ENCODE data around the gene LGR4. TPM values are rescaled to one million over a fixed set of nuclear protein-coding genes. Genes with fewer than 3 reads are reported as not detected.
A peak's percentile ranks its signal among the peaks of the same experiment; 100 is the strongest.

Gene LGR4
- total and polyA plus RNA-seq, 2 of the 13 experiments (the other 11 are each of a cell fraction or from before 2014, with no cell fraction given), result 42.1 to 68.7 TPM

DNA sequence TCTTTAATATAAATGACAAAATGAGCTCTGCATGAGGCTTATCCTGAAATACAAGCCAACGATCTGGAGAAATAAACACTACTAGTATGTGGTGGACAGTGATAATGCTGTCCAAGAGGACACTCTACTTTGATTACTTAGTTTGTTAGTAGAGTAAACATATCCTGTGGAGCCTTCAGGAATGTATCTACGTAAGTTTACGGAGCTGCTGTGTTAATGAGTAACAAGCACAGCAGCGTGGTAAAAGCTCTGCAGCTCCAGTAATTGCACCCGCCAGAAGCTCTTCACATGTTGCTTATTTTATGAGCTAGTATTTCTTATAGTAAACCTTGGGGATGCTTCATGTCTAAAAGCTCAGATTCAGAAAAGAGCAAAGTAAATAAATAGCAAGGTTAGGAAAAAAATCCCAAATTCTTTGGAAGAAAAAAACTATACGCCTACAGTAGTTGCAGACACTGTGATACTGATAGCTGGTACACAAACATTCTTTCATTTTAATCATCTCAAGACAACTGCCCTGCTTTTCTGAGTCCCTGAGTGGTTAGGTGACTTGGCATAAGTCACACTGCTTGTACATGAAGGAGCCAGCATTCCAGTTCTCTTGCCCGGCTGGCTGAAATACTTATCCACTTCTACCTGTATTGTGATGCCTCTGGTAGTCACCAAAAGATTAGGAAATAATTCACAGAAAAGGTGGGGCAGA is 76.9 kb downstream of the LGR4 start (continued):
- TF ChIP-seq, protein P1, sequence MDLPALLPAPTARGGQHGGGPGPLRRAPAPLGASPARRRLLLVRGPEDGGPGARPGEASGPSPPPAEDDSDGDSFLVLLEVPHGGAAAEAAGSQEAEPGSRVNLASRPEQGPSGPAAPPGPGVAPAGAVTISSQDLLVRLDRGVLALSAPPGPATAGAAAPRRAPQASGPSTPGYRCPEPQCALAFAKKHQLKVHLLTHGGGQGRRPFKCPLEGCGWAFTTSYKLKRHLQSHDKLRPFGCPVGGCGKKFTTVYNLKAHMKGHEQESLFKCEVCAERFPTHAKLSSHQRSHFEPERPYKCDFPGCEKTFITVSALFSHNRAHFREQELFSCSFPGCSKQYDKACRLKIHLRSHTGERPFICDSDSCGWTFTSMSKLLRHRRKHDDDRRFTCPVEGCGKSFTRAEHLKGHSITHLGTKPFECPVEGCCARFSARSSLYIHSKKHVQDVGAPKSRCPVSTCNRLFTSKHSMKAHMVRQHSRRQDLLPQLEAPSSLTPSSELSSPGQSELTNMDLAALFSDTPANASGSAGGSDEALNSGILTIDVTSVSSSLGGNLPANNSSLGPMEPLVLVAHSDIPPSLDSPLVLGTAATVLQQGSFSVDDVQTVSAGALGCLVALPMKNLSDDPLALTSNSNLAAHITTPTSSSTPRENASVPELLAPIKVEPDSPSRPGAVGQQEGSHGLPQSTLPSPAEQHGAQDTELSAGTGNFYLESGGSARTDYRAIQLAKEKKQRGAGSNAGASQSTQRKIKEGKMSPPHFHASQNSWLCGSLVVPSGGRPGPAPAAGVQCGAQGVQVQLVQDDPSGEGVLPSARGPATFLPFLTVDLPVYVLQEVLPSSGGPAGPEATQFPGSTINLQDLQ (CRISPR knock-in tag; IDR thresholded peaks at IDR 0.05), result no peak
- TF ChIP-seq NFKBIZ (CRISPR knock-in tag; IDR thresholded peaks at IDR 0.05) (no peak), ZNF737 (CRISPR knock-in tag; IDR thresholded peaks at IDR 0.05; ENCODE audit: borderline replicate concordance) (no peak), ZNF83 (CRISPR knock-in tag; IDR thresholded peaks at IDR 0.05; ENCODE audit: borderline replicate concordance) (no peak), POLR2AphosphoS2 (IDR thresholded peaks at IDR 0.05; ENCODE audit: low read depth, low read length) (no peak), MEF2D (CRISPR knock-in tag; IDR thresholded peaks at IDR 0.05) (peak; percentile 21; the same call in 1 of the 2 replicates), ARNT (IDR thresholded peaks at IDR 0.05) (no peak), CHCHD3 (CRISPR knock-in tag; IDR thresholded peaks at IDR 0.05) (no peak), CENPX (CRISPR knock-in tag; IDR thresholded peaks at IDR 0.05) (no peak), SRF (IDR thresholded peaks at IDR 0.05; ENCODE audit: low read depth, low read length) (no peak), SCMH1 (CRISPR knock-in tag; IDR thresholded peaks at IDR 0.05; ENCODE audit: borderline replicate concordance) (no peak), MEIS1 (CRISPR knock-in tag; IDR thresholded peaks at IDR 0.05; ENCODE audit: borderline replicate concordance) (no peak), MBD4 (IDR thresholded peaks at IDR 0.05; ENCODE audit: borderline replicate concordance, low read length) (0 out of 2 replicates have a peak, but pooled peaks have one; percentile 38), TOE1 (CRISPR knock-in tag; IDR thresholded peaks at IDR 0.05) (no peak), CEBPG (CRISPR knock-in tag; IDR thresholded peaks at IDR 0.05) (peak; percentile 57), ZNF713 (CRISPR knock-in tag; IDR thresholded peaks at IDR 0.05) (no peak)
- TF ChIP-seq, protein P2, sequence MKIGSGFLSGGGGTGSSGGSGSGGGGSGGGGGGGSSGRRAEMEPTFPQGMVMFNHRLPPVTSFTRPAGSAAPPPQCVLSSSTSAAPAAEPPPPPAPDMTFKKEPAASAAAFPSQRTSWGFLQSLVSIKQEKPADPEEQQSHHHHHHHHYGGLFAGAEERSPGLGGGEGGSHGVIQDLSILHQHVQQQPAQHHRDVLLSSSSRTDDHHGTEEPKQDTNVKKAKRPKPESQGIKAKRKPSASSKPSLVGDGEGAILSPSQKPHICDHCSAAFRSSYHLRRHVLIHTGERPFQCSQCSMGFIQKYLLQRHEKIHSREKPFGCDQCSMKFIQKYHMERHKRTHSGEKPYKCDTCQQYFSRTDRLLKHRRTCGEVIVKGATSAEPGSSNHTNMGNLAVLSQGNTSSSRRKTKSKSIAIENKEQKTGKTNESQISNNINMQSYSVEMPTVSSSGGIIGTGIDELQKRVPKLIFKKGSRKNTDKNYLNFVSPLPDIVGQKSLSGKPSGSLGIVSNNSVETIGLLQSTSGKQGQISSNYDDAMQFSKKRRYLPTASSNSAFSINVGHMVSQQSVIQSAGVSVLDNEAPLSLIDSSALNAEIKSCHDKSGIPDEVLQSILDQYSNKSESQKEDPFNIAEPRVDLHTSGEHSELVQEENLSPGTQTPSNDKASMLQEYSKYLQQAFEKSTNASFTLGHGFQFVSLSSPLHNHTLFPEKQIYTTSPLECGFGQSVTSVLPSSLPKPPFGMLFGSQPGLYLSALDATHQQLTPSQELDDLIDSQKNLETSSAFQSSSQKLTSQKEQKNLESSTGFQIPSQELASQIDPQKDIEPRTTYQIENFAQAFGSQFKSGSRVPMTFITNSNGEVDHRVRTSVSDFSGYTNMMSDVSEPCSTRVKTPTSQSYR (CRISPR knock-in tag; IDR thresholded peaks at IDR 0.05; ENCODE audit: borderline replicate concordance), result no peak
- TF ChIP-seq, protein P3, sequence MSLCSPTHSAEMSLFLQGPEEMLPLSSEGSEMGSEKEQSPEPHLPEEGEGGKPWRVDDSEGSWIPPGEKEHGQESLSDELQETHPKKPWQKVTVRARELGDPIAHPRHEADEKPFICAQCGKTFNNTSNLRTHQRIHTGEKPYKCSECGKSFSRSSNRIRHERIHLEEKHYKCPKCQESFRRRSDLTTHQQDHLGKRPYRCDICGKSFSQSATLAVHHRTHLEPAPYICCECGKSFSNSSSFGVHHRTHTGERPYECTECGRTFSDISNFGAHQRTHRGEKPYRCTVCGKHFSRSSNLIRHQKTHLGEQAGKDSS (CRISPR knock-in tag; IDR thresholded peaks at IDR 0.05; ENCODE audit: borderline replicate concordance, low read depth), result no peak
- TF ChIP-seq, protein P4, sequence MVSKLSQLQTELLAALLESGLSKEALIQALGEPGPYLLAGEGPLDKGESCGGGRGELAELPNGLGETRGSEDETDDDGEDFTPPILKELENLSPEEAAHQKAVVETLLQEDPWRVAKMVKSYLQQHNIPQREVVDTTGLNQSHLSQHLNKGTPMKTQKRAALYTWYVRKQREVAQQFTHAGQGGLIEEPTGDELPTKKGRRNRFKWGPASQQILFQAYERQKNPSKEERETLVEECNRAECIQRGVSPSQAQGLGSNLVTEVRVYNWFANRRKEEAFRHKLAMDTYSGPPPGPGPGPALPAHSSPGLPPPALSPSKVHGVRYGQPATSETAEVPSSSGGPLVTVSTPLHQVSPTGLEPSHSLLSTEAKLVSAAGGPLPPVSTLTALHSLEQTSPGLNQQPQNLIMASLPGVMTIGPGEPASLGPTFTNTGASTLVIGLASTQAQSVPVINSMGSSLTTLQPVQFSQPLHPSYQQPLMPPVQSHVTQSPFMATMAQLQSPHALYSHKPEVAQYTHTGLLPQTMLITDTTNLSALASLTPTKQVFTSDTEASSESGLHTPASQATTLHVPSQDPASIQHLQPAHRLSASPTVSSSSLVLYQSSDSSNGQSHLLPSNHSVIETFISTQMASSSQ (IDR thresholded peaks at IDR 0.05; ENCODE audit: low read depth), result peak; percentile 95
- TF ChIP-seq, protein P4 (CRISPR knock-in tag; IDR thresholded peaks at IDR 0.05; ENCODE audit: borderline replicate concordance), result peak; percentile 96

Data from HepG2 (cell line).